GM06990 (cell line): ENCODE results near the gene CBX2.

Source experiments
- DNase-seq: peaks from one replicate; pipeline ENCODE4 v3.0.0-alpha.2; 2011; ENCODE audit not compliant: insufficient read length; ENCODE audit errors: extremely low read depth
- H3K27me3 ChIP-seq: replicated peaks from 2 replicates; pipeline ENCODE4 v1.6.0; 2011; ENCODE audit warnings: low read length; ENCODE audit not compliant: control insufficient read depth, insufficient read depth
- H3K36me3 ChIP-seq: 2 replicates; pipeline ENCODE4 v1.5.1; 2011; ENCODE audit warnings: low read length; ENCODE audit not compliant: control insufficient read depth, insufficient read depth
- H3K4me3 ChIP-seq: replicated peaks from 2 replicates; pipeline ENCODE4 v1.5.1; 2011; ENCODE audit warnings: low read depth, mild to moderate bottlenecking, control low read depth, low read length
- CTCF ChIP-seq: IDR thresholded peaks from 2 replicates; pipeline ENCODE4 v1.5.1; 2011; ENCODE audit warnings: low read length, control low read depth, mild to moderate bottlenecking, inconsistent platforms; ENCODE audit not compliant: insufficient read depth, poor library complexity, severe bottlenecking

CBX2 gene

DNA sequence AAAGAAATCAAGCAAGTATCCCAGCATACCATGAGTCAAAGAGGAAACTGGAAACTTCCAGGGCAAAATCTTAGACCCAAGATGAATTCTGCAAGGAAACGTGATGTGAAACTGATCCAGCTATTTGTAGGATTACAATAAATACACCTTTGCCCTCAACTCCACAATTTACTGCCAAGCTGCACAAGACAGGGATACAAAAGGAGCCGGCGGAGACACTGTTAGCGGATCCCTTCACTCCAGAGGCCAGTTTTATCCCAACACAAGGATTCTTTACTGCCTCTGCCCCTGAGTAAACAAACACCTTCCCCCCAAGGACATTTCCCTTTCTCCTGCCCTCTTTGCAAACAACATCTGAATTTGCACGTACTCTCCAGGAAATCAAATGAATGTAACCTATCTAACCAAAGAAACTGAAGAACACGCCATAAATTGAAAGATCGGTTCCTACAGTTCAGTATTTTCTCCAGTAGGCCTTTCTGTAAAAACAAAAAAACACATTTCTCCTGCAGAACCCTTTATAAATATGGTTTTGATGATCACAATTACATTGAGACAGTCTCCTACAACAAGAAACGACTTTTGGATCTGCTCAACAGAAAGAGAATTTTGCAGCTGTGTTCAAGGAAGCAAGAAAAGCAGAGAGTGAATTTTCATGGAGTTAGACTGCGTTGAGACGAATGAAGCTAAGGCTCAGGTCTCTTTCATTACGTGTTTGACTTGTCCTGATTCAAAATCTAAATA lies 1.4 kb upstream of the CBX2 start:
- Histone ChIP-seq H3K36me3 (no peaks in the 10 kb centered on the region), H3K4me3 (no peak overlapping the region), H3K27me3 (peaks cover 1% of the 10 kb centered on the region)
- no peak for TF ChIP-seq CTCF
- DNase-seq = no peak

GRCh38 chr17:79777120-79777893 lies 641 bp upstream of the CBX2 start:
- peak; percentile 30 for TF ChIP-seq CTCF
- peak; percentile 46 for DNase-seq
- peaks cover 1% of the 10 kb centered on the region for H3K27me3 ChIP-seq
- no peaks in the 10 kb centered on the region for H3K36me3 ChIP-seq
- H3K4me3 ChIP-seq = peak overlapping the region; percentile 60

DNA sequence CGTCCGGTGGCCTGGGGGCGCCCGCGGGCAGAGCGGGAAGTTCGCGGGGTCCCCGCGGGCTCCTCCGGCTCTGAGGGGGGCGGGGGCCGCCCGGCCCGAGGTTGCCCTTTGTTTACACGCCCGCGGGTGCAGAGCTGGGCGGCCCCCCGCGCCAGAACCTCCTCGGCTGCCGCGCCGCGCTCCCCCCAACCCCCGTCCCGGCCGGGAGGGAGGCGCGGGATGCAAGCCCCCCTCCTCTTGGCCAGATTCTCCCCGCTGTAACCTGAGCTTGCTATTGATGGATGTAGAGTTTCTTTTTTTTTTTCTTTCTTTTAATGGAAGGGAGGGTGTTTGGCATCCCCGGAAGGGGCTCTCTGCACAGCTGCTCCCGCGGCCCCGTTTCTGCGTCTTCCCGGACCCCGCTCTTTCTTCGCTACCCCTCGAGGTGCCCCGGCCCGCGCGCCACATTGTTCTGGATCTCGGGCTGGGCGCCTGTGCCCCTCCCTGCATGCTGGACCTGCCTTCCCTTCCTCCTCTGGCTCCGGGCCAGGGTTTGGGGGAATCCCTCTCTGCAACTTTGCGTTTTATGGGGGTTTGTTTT lies 646 bp downstream of the CBX2 start:
- TF ChIP-seq CTCF = no peak
- peaks cover 1% of the 10 kb centered on the region for H3K27me3 ChIP-seq
- DNase-seq = no peak

DNA sequence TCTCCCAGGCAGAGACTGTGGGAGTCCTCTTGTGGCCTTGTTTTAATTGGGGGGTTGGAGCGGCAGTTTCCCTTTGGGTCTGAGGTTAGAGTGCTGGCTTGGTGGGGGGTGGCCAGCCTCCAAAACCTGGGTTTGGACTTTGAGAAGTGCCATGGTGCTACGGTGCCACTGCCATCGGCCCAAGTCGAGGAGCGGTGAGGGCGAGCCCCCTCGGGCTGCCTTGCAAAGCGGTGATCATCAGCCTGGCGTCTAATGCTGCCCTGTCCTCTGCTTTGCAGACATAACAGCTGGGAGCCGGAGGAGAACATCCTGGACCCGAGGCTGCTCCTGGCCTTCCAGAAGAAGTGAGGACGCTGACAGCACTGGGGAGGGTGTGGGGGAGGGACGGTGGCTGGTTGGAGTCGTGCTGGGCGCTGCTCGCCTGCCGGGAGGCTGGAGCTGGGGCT lies 1.2 kb downstream of the CBX2 start:
- H3K27me3 ChIP-seq = peaks cover 1% of the 10 kb centered on the region; the same call in 1 of the 2 replicates
- DNase-seq = no peak
- H3K4me3 ChIP-seq = peak overlapping the region; percentile 69; the same call in 1 of the 2 replicates
- no peaks in the 10 kb centered on the region for H3K36me3 ChIP-seq
- no peak for TF ChIP-seq CTCF

More for the DNA sequence above, 646 bp downstream of the CBX2 start:
- H3K36me3 ChIP-seq = no peaks in the 10 kb centered on the region
- peak overlapping the region; percentile 69 for H3K4me3 ChIP-seq

- Histone ChIP-seq H3K4me3 (no peak overlapping the region), H3K36me3 (no peaks in the 10 kb centered on the region), H3K27me3 (peaks cover 1% of the 10 kb centered on the region; the same call in 1 of the 2 replicates)
- no peak for TF ChIP-seq CTCF
- no peak for DNase-seq
Observed at GRCh38 chr17:79779661-79780365, 1.9 kb downstream of the CBX2 start.
